ENCODE data around the gene WASL. TPM values are rescaled to one million over a fixed set of nuclear protein-coding genes. Genes with fewer than 3 reads are reported as not detected.

The WASL gene
- total and polyA plus RNA-seq, 10 of the 15 experiments (the other 5 are each of a cell fraction or from before 2014, with no cell fraction given), result 2.0 to 6.4 (median 3.5) TPM

DNA sequence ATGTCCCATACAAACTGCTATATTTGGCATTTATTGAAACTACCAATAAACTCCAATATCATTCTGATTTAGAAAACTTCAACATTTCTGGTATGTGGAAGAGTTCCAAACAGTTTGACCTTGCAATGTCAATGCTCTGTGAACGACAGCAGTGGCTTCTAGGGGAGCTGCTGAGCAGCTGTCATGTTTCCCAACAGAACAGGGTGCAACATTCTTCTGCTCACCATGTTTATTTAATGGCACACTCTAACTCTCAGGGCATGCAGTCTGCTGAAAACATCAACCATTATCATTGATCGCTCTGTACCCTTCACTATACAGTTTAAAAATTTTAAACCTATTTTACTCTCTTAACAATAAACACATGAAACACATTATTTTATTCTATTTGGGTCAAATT lies 67.2 kb downstream of the WASL start:
- WGBS (ENCODE audit: insufficient coverage, insufficient replicate concordance, low lambda C conversion rate, missing lambda C conversion rate), result 71% methylated on average over 2 of the region's 2 CpGs
- in situ Hi-C loops (cut with MboI), result no loop called here
- TF ChIP-seq ESRRA (IDR thresholded peaks at IDR 0.05; ENCODE audit: low read length) (no peak), SRF (IDR thresholded peaks at IDR 0.05; ENCODE audit: low read depth in 2 of 2, low read length in 2 of 2) (no peak), STAT3 (IDR thresholded peaks at IDR 0.05; ENCODE audit: low read depth, low read length) (no peak), SIX5 (IDR thresholded peaks at IDR 0.05; ENCODE audit: low read depth, low read length, severe bottlenecking) (no peak), ZNF687 (IDR thresholded peaks at IDR 0.05) (no peak), MEF2B (IDR thresholded peaks at IDR 0.05; ENCODE audit: partially characterized antibody, poor library complexity, severe bottlenecking) (no peak), YBX1 (IDR thresholded peaks at IDR 0.05) (no peak), JUNB (IDR thresholded peaks at IDR 0.05) (no peak), CEBPZ (IDR thresholded peaks at IDR 0.05; ENCODE audit: low read depth, low read length) (no peak), RAD51 (IDR thresholded peaks at IDR 0.05) (no peak), TCF12 (IDR thresholded peaks at IDR 0.05; ENCODE audit: low read depth, low read length) (no peak), NFXL1 (IDR thresholded peaks at IDR 0.05; ENCODE audit: borderline replicate concordance) (no peak)
- TF ChIP-seq, protein P1, sequence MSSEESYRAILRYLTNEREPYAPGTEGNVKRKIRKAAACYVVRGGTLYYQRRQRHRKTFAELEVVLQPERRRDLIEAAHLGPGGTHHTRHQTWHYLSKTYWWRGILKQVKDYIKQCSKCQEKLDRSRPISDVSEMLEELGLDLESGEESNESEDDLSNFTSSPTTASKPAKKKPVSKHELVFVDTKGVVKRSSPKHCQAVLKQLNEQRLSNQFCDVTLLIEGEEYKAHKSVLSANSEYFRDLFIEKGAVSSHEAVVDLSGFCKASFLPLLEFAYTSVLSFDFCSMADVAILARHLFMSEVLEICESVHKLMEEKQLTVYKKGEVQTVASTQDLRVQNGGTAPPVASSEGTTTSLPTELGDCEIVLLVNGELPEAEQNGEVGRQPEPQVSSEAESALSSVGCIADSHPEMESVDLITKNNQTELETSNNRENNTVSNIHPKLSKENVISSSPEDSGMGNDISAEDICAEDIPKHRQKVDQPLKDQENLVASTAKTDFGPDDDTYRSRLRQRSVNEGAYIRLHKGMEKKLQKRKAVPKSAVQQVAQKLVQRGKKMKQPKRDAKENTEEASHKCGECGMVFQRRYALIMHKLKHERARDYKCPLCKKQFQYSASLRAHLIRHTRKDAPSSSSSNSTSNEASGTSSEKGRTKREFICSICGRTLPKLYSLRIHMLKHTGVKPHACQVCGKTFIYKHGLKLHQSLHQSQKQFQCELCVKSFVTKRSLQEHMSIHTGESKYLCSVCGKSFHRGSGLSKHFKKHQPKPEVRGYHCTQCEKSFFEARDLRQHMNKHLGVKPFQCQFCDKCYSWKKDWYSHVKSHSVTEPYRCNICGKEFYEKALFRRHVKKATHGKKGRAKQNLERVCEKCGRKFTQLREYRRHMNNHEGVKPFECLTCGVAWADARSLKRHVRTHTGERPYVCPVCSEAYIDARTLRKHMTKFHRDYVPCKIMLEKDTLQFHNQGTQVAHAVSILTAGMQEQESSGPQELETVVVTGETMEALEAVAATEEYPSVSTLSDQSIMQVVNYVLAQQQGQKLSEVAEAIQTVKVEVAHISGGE (CRISPR knock-in tag; IDR thresholded peaks at IDR 0.05), result no peak

More for the DNA sequence above, 67.2 kb downstream of the WASL start:
- no peak overlapping the region for H3K27ac ChIP-seq (ENCODE audit: control insufficient read depth, insufficient read depth)
- H2AFZ ChIP-seq (ENCODE audit: control insufficient read depth, low read depth, low read length), result no peak overlapping the region
- no peaks in the 10 kb centered on the region for H3K79me2 ChIP-seq (ENCODE audit: control insufficient read depth, insufficient read depth, low read length)
- no peak overlapping the region for H3K4me2 ChIP-seq (ENCODE audit: control insufficient read depth, insufficient read depth)
- SMC1A ChIA-PET (ENCODE audit: uncharacterized antibody, unreplicated experiment), result interaction anchor here (1.0 to 2.5 kb wide), 7 partner anchors 71 to 193 kb away, joined by 3 to 30 read pairs (median 6); no protein-coding TSS in a partner anchor
- POLR2A ChIA-PET, result interaction anchor here (1.2 kb wide), 1 partner anchor 64 kb away, joined by 3 read pairs; no protein-coding TSS in a partner anchor
- CTCF ChIA-PET, result interaction anchor here (0.7 to 3.3 kb wide), 13 partner anchors 9 to 191 kb away, joined by 3 to 26 read pairs (median 5); partner anchors contain the start of gene WASL
- no peaks in the 10 kb centered on the region for H3K27me3 ChIP-seq (replicated peaks in 1 of 2; ENCODE audit: control insufficient read depth in 2 of 2, insufficient read depth in 2 of 2, low read length in 1 of 2)
- BruUV-seq (replicated peaks), result no TSS peak
- no peaks in the 10 kb centered on the region for H3K4me1 ChIP-seq (ENCODE audit: control insufficient read depth, insufficient read depth, low read length)
- RAD21 ChIA-PET (ENCODE audit: unreplicated experiment), result interaction anchor here (1.0 to 2.4 kb wide), 5 partner anchors 69 to 191 kb away, joined by 3 to 25 read pairs (median 3); no protein-coding TSS in a partner anchor
- FAIRE-seq, result no peak
- no peak overlapping the region for H3K9ac ChIP-seq (ENCODE audit: control insufficient read depth, insufficient read depth, low read length)
- no peaks in the 10 kb centered on the region for H3K9me3 ChIP-seq (replicated peaks; ENCODE audit: control insufficient read depth, insufficient read depth, low read length)
- no peak overlapping the region for H3K4me3 ChIP-seq
- no peaks in the 10 kb centered on the region; a peak in 1 of 4 replicates for H3K36me3 ChIP-seq (ENCODE audit: control insufficient read depth in 2 of 2, insufficient read depth in 2 of 2, low read length in 1 of 2)
- no peak for DNase-seq (ENCODE audit: low read depth, low spot score)
- no peak for ATAC-seq
- H4K20me1 ChIP-seq (ENCODE audit: control insufficient read depth, insufficient read depth), result no peaks in the 10 kb centered on the region
- intact Hi-C loops (cut with micrococcal nuclease; ENCODE audit: unreplicated experiment), result no loop called here
